ENCODE results near the gene SDK1. TPM values are rescaled to one million over a fixed set of nuclear protein-coding genes. Genes with fewer than 3 reads are reported as not detected.

Gene SDK1
- total RNA-seq, 4 donors from 2014 or later: under 0.01 to 16.2 (median 7.2) TPM

DNA sequence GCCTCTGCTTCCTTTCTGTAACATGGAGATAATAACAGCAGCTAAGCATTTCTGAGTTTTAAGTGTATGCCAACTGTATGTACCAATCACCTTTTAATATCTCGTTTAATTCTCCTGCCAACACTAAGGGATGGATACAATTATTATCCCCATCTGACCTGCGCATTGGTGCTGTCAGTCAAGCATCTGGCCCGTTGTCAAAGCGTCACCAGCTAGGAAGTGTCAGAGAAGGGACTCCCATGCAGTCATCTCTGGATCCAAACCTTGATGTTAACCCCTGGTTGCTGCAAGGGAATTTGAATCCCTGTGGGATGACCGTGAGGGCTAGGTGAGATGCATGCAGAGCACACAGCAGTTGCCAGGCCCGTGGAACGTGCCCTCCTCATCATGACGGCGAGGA, 506.8 kb downstream of the SDK1 start:
- no peak for TF ChIP-seq POLR2A (IDR thresholded peaks at IDR 0.05)
- TF ChIP-seq, protein P1, sequence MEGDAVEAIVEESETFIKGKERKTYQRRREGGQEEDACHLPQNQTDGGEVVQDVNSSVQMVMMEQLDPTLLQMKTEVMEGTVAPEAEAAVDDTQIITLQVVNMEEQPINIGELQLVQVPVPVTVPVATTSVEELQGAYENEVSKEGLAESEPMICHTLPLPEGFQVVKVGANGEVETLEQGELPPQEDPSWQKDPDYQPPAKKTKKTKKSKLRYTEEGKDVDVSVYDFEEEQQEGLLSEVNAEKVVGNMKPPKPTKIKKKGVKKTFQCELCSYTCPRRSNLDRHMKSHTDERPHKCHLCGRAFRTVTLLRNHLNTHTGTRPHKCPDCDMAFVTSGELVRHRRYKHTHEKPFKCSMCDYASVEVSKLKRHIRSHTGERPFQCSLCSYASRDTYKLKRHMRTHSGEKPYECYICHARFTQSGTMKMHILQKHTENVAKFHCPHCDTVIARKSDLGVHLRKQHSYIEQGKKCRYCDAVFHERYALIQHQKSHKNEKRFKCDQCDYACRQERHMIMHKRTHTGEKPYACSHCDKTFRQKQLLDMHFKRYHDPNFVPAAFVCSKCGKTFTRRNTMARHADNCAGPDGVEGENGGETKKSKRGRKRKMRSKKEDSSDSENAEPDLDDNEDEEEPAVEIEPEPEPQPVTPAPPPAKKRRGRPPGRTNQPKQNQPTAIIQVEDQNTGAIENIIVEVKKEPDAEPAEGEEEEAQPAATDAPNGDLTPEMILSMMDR (IDR thresholded peaks at IDR 0.05): no peak
- H3K4me3 ChIP-seq: no peak overlapping the region
- H3K27ac ChIP-seq: no peak overlapping the region
- H3K27me3 ChIP-seq: no peaks in the 10 kb centered on the region
- H3K36me3 ChIP-seq: no peaks in the 10 kb centered on the region
- H3K4me1 ChIP-seq: no peaks in the 10 kb centered on the region
- no peaks in the 10 kb centered on the region for H3K9me3 ChIP-seq
- intact Hi-C loops (cut with DNase I; ENCODE audit: low total_unique reads): no loop called here
- no peak for DNase-seq

DNA sequence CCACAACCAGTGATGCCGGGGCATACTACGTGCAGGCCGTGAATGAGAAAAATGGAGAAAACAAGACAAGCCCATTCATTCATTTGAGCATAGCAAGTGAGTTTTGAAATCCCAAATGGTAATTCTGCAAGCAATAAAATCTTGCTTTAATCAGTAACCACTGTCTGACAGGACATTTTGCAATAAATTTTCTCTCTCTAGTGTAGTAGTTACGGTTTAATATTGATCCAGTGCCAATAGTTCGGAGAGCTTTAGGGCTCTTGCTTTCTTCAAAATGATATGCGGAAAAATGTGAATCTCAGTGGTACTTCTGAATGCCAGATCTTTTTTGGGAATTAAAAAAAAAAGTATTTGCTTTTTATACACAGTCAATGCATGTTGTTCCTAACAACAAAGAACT, 520.4 kb downstream of the SDK1 start:
- H3K4me3 ChIP-seq: no peak overlapping the region
- no peak for TF ChIP-seq POLR2A (IDR thresholded peaks at IDR 0.05)
- TF ChIP-seq, protein P1 (IDR thresholded peaks at IDR 0.05): no peak
- no peak for DNase-seq
- H3K27me3 ChIP-seq: no peaks in the 10 kb centered on the region
- no peaks in the 10 kb centered on the region for H3K4me1 ChIP-seq
- H3K36me3 ChIP-seq: no peaks in the 10 kb centered on the region
- H3K27ac ChIP-seq: no peak overlapping the region
- no peaks in the 10 kb centered on the region for H3K9me3 ChIP-seq
- intact Hi-C loops (cut with DNase I; ENCODE audit: low total_unique reads): no loop called here

DNA sequence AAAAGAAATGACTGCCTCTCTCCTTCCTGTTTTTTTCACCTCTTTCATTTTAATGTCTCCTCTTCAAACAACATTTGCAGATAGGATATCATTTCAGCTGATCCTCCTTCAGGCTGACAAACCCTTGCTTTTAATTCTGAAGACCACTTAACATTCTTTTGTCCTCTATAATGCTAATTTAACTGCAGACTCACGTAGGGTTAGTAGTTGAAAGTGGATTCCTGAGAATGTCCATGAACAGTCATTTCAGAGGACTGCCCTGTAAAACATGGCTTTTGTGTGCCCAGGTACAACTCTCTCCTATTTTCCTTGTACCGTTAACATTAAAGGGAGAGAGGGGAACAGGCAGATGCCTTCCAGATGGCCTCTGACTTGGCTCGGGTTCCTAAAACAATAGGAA, 524.4 kb downstream of the SDK1 start:
- no peaks in the 10 kb centered on the region for H3K36me3 ChIP-seq
- no peak for DNase-seq
- intact Hi-C loops (cut with DNase I; ENCODE audit: low total_unique reads): no loop called here

DNA sequence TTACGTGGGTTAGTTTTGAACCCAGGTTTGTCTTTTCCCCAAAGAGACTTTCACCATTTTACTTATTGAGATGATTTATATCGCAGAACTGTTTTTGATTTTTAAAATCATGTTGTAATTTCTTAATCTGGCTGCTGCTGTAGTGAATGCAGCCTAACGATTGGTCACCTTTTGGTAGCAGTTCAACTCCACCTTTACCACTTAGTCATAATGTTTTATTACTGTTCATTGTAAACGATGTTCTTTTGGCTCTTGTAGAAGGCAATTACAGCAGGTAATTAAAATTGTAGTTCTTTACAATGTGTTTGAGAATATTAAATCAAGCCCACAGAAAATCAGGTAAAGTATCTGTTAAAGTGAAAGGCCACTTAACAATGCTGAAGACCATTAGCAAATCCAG, 531.1 kb downstream of the SDK1 start:
- Histone ChIP-seq H3K4me1 (no peaks in the 10 kb centered on the region), H3K9me3 (no peaks in the 10 kb centered on the region), H3K36me3 (no peaks in the 10 kb centered on the region), H3K27ac (no peak overlapping the region), H3K4me3 (no peak overlapping the region), H3K27me3 (no peaks in the 10 kb centered on the region)
- intact Hi-C loops (cut with DNase I; ENCODE audit: low total_unique reads): no loop called here
- DNase-seq: no peak
- TF ChIP-seq, protein P1 (IDR thresholded peaks at IDR 0.05): no peak
- TF ChIP-seq POLR2A (IDR thresholded peaks at IDR 0.05): no peak

More for the DNA sequence above, 524.4 kb downstream of the SDK1 start:
- no peak overlapping the region for H3K27ac ChIP-seq
- TF ChIP-seq, protein P1 (IDR thresholded peaks at IDR 0.05): no peak
- no peak for TF ChIP-seq POLR2A (IDR thresholded peaks at IDR 0.05)
- no peaks in the 10 kb centered on the region for H3K27me3 ChIP-seq
- no peaks in the 10 kb centered on the region for H3K4me1 ChIP-seq
- no peaks in the 10 kb centered on the region for H3K9me3 ChIP-seq
- H3K4me3 ChIP-seq: no peak overlapping the region

DNA sequence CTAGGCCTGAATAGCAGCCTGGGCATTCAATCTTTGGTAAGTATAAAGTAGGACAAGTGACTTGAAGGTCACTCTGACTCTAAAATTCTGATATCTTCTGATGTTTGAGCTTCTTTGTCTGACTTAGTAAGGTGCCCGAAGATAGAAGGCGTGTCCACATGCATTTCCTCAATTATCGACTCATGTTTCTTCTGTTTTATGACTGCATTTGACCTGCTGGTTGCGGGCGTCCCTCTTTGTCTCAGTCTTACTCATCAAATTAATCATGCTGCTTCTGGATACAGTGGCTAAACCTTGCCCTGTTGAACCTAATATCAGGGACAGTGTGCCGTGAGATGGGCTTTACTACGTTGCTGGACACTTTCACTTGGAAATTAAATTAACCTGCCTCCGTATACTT, 534.1 kb downstream of the SDK1 start:
- H3K27ac ChIP-seq: no peak overlapping the region
- intact Hi-C loops (cut with DNase I; ENCODE audit: low total_unique reads): no loop called here
- TF ChIP-seq, protein P1 (IDR thresholded peaks at IDR 0.05): no peak
- no peak for TF ChIP-seq POLR2A (IDR thresholded peaks at IDR 0.05)
- H3K9me3 ChIP-seq: no peaks in the 10 kb centered on the region
- no peak for DNase-seq
- no peak overlapping the region for H3K4me3 ChIP-seq
- no peaks in the 10 kb centered on the region for H3K27me3 ChIP-seq
- no peaks in the 10 kb centered on the region for H3K36me3 ChIP-seq
- no peaks in the 10 kb centered on the region for H3K4me1 ChIP-seq

Measured in uterus (tissue), 4 donors.